Calu3 (cell line): Measurements from ENCODE around the gene ZNF428. TPM values are rescaled to one million over a fixed set of nuclear protein-coding genes. Genes with fewer than 3 reads are reported as not detected.

Experiments used
- BruUV-seq: library from RNA; stranded (reverse); fragments of 400-500 nt; replicated peaks from 2 replicates; lab custom pipeline; 2021; lab: Mats Ljungman, UMichigan
- CTCF ChIA-PET: fragments of 300-600 bp; sonication (Branson Sonifier 250); formaldehyde crosslinking; loops from one replicate; lab custom pipeline; 2022; ENCODE audit warnings: antibody characterized with exemption; lab: Charles Lee
- DNase-seq: peaks from one replicate; pipeline ENCODE4 v3.0.0; 2022
- H3K27ac Mint-ChIP-seq: one replicate; pipeline ENCODE4 v1.8.0; 2022; ENCODE audit warnings: mixed read lengths; ENCODE audit not compliant: unreplicated experiment
- H3K27me3 Mint-ChIP-seq: one replicate; pipeline ENCODE4 v1.8.0; 2022; ENCODE audit warnings: mixed read lengths; ENCODE audit not compliant: unreplicated experiment
- H3K36me3 Mint-ChIP-seq: one replicate; pipeline ENCODE4 v1.8.0; 2022; ENCODE audit warnings: mild to moderate bottlenecking, moderate library complexity, mixed read lengths; ENCODE audit not compliant: insufficient read depth, unreplicated experiment
- H3K4me1 Mint-ChIP-seq: one replicate; pipeline ENCODE4 v1.8.0; 2022; ENCODE audit warnings: mild to moderate bottlenecking, low read depth, mixed read lengths; ENCODE audit not compliant: unreplicated experiment
- H3K4me3 Mint-ChIP-seq: one replicate; pipeline ENCODE4 v1.8.0; 2022; ENCODE audit warnings: mild to moderate bottlenecking, low read depth, moderate library complexity, mixed read lengths; ENCODE audit not compliant: unreplicated experiment
- H3K9me3 Mint-ChIP-seq: one replicate; pipeline ENCODE4 v1.8.0; 2022; ENCODE audit warnings: low read depth, mixed read lengths; ENCODE audit not compliant: unreplicated experiment
- CTCF ChIP-seq: fragments of 200-600 bp; IDR thresholded peaks from one replicate; pipeline ENCODE4 v1.8.0; 2022; ENCODE audit warnings: antibody characterized with exemption; ENCODE audit not compliant: unreplicated experiment
- intact Hi-C: fragments of 100-400 bp; cut with micrococcal nuclease; formaldehyde crosslinking; loops from one replicate; pipeline ENCODE4 v1.10.0; 2022; ENCODE audit not compliant: unreplicated experiment
- total RNA-seq: library from RNA; stranded (reverse); gene quantifications from 2 replicates; pipeline ENCODE4 v1.2.3, GENCODE V29; 2022

The ZNF428 gene
- total RNA-seq, 1 experiment from 2014 or later, result 32.8 TPM

GRCh38 chr19:43561139-43561970, 58.1 kb downstream of the ZNF428 start:
- Mint-ChIP-seq H3K36me3 (peaks cover 20% of the 10 kb centered on the region), H3K27ac (no peak overlapping the region), H3K4me1 (peaks cover 8% of the 10 kb centered on the region), H3K9me3 (no peaks in the 10 kb centered on the region), H3K27me3 (no peaks in the 10 kb centered on the region), H3K4me3 (no peak overlapping the region)
- BruUV-seq, result no TSS peak
- CTCF ChIA-PET, result interaction anchor here (0.7 kb wide), 1 partner anchor 17 kb away, joined by 5 read pairs; no protein-coding TSS in a partner anchor
- DNase-seq, result no peak
- TF ChIP-seq CTCF, result no peak
- intact Hi-C loops, result no loop called here

GRCh38 chr19:43560687-43561086, 58.7 kb downstream of the ZNF428 start:
- Mint-ChIP-seq H3K9me3 (no peaks in the 10 kb centered on the region), H3K4me3 (no peak overlapping the region), H3K27ac (no peak overlapping the region), H3K4me1 (peaks cover 8% of the 10 kb centered on the region), H3K27me3 (no peaks in the 10 kb centered on the region), H3K36me3 (peaks cover 20% of the 10 kb centered on the region)
- CTCF ChIA-PET, result no interaction called here
- peak; percentile 11 for DNase-seq
- no peak for TF ChIP-seq CTCF
- intact Hi-C loops, result no loop called here
- no TSS peak for BruUV-seq

Other genes with a start within 250 kb of the ZNF428 start
- not detected in 2 replicates for gene TEX101, start 204.7 kb downstream of the ZNF428 start, total RNA-seq
- gene LYPD3, start 154.0 kb downstream of the ZNF428 start, total RNA-seq, result 6.6 and 6.9 TPM in 2 replicates
- 24.7 and 25.7 TPM in 2 replicates for gene PHLDB3, start 114.9 kb downstream of the ZNF428 start, total RNA-seq
- 44.8 and 48.4 TPM in 2 replicates for gene ETHE1, start 92.4 kb downstream of the ZNF428 start, total RNA-seq
- 2.2 and 2.8 TPM in 2 replicates for gene ZNF575, start 86.4 kb downstream of the ZNF428 start, total RNA-seq
- 55.8 and 56.8 TPM in 2 replicates for gene XRCC1, start 44.1 kb downstream of the ZNF428 start, total RNA-seq
- gene PINLYP, start 43.8 kb downstream of the ZNF428 start, total RNA-seq, result 0.17 and 0.76 TPM in 2 replicates
- 34.2 and 36.1 TPM in 2 replicates for gene IRGQ, start 23.5 kb downstream of the ZNF428 start, total RNA-seq
- gene ZNF576, start 23.0 kb downstream of the ZNF428 start, total RNA-seq, result 19.4 and 20.7 TPM in 2 replicates
- gene SRRM5, start 7.5 kb downstream of the ZNF428 start, total RNA-seq, result 1.9 and 2.0 TPM in 2 replicates
- 14.5 and 17.5 TPM in 2 replicates for gene CADM4, start 20.2 kb upstream of the ZNF428 start, total RNA-seq
- gene PLAUR, start 50.5 kb upstream of the ZNF428 start, total RNA-seq, result 78.2 and 147 TPM in 2 replicates
- gene IRGC, start 96.4 kb upstream of the ZNF428 start, total RNA-seq, result not detected in 2 replicates
- 69.1 and 85.5 TPM in 2 replicates for gene SMG9, start 135.3 kb upstream of the ZNF428 start, total RNA-seq
- 147 and 152 TPM in 2 replicates for gene KCNN4, start 161.3 kb upstream of the ZNF428 start, total RNA-seq
- gene LYPD5, start 182.8 kb upstream of the ZNF428 start, total RNA-seq, result 5.0 and 6.4 TPM in 2 replicates
- gene ZNF283, start 207.7 kb upstream of the ZNF428 start, total RNA-seq, result 12.9 and 13.9 TPM in 2 replicates